Activated CD4-positive, alpha-beta T cell treated with anti-CD3 and anti-CD28 coated beads, Interleukin-2, amount 50 U/mL, for 24 hours (primary cell): ENCODE measurements around the gene ZNF343.
"Not testable (repeated sequence)": the region's sequence is repeated elsewhere in the genome, so short reads cannot be mapped to it uniquely, and the experiment has no call there.

Experiments
- DNase-seq, 2 donors: peaks; one replicate each; pipeline ENCODE4 v3.0.0-alpha.2; 2020; ENCODE audit warnings: low read depth in 1 of 2, low spot score in 1 of 2

Gene ZNF343

GRCh38 chr20:2508631-2509467 lies at the start of gene ZNF343:
TSS of gene ZNF343 (minus strand) at chr20:2508915. CDS start at chr20:2493895, 15,020 bp downstream.
- DNase-seq, result peak; percentile 63 to 75

DNA sequence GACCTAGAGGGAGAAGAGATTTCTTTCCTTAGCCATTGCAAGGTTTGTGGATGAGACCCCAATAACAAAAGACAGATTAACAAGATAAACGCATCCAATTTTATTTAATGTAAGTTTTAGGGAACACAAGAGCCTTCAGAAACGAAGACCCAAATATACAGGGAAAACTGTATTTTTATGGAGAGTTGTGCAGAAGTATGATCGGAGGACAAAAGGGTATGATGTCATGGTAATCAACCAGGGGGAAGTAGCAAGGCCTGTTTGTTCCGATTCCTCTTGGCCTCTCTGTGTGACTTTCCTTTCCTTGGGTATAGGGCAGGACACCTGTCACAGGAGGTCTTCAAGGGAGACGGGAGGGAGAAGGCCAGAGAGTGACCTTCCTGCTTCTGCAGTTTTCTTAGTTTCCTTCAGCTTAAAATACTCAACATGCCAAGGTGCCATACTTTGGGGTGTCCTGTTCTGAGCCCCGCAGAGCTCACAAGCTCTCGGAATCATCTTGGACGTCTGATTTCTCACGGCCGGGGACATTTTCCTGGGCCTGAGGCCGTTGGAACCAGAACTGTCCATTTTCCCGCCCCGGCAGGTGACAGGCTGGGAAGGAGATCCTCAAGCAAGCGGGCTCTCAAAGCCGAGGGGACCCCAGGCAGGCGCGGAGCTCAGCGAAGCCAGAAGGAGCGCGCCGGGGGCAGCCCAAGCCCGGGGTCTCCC lies 49.3 kb upstream of the ZNF343 start:
- DNase-seq, result no peak

DNA sequence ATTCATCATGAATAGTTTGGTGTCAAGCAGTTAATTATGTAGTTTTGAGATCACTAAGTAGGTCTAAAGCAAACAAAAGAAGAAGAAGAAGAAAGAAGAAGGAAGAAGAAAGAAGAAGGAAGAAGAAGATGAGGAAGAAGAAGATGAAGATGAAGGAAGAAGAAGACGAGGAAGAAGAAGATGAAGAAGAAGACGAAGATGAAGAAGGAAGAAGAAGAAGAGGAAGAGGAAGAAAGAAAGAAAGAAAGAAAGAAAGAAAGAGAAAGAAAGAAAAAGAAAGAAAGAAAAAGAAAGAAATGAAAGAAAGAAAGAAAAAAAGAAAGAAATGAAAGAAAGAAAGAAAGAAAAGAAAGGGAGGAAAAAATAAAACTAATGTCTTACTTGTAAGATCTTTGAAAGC lies 36.9 kb upstream of the ZNF343 start:
- no peak for DNase-seq

DNA sequence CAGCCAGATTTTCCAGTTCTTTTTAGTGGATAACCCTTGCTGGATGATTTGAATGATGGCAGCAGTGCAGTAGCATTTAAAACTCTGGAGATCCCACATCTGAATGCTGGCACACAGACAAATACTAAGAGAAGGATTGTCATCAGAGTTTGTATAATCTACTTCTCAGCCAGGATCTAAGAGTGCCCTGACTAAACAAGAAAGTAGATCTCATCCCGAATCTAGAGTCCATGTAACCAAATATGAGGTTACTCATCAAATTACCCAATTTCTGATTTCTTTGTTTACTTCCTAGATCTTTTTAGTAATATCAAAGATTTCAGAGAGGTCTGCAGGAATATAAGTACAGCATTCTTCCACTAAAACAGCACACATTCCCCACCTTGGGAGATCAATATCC lies 35.5 kb upstream of the ZNF343 start:
- DNase-seq, result no peak

GRCh38 chr20:2542361-2542760 lies 33.6 kb upstream of the ZNF343 start:
- no peak for DNase-seq

DNA sequence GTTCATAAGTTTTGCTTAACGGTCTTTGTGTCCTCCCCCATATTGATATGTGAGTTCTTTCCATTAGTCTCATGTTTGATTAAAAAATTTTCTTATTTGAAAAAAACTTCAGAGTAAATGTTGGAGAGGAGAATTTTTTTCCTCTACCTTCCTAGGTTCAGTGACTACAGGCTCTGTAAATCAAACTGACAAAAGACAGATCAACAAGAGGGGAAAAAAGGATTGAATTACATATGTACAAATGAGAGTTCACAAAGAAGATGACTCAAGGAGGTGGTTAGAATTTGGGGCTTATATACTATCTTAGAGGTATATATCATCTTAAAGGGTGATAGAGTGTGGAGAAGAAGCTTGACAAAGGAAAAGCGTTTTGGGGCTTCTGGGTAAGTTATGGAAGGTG lies 33.2 kb upstream of the ZNF343 start:
- DNase-seq, result no peak

- DNase-seq, result no peak
Measured at GRCh38 chr20:2538931-2539720, 30.4 kb upstream of the ZNF343 start.

- DNase-seq, result no peak
Measured at GRCh38 chr20:2538356-2538755, 29.6 kb upstream of the ZNF343 start.

DNA sequence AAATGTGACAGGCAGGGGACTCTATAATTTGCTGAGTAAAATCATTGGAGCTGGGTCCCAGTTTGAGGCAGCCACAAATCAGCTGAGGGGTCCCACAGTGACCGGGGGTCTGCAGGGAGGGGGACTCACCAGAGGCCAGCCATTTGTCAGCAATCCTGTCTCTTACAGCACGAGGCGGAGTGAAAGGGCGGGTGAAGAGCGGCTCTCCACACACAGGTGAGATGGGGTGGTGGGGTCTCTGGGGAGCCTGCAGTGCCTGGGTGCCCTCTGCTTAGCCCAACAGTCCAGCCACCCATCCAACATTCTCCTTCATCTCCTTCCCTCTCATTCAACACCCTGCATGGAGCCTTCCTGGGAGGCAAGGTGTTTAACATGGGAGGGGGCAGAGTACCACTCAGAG lies 28.4 kb upstream of the ZNF343 start:
- DNase-seq, result no peak

DNA sequence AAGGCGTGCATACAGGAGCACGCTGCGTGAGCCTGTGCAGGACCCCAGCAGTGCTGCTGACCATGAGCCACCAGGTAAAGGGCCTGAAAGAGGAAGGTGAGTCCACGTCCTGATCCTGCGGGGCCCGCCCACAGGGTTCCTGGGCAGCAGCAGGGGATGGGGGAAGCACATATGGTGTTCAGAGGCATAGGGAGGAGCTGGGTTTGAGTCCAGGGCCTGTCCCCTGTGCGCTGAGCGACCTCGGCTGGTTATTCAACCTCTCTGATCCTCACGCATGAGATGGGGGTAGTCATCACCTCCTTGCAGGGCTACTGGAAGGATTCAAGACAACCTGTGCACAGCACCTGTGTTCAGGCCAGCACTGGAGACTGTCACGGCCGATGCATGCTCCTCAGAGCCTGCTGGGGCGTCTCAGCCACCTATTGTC lies 27.9 kb upstream of the ZNF343 start, which contains the start of gene TMC2:
Gene TMC2 (plus strand): TSS at position 14 of the 427 bp plus-strand sequence. CDS start 49 bp downstream, at position 63.
- no peak for DNase-seq

DNA sequence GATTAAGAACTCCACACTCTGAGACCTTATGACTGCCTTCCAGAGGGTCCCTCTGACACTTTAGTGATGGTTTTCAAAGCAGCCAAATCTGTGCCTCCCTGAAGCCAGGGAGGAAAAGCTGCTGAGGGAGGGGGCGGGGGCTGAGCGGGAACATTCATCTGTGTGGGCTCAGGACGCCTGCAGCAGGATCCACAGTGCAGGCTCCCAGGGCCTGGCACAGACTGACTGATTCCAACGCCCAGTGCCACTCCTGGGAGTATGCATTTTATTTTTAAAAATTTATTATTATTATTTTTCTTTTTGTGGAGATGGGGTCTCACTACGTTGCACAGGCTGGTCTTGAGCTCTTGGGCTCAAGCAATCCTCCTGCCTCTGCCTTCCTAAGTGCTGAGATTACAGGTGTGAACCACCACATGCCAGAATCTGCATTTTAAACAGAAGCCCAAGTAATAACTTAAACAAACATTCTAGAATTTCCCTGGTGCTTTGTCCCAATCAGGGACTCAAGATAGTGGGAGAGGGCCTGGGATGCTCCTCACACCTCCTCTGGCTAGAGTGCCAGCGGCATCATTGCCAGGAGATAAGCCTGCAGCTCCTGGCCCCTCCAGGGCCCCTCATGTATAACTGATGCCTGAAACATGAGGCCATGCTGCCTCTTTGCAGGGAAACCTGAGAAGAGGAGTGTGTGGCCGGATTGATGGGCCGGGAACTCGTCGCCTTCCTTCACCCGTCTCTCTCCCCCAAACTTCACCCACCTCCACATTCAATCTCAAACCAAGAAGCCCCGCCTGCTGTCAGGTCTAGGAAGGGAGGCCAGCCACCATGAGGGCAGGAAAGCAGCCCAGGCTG lies 27.2 kb upstream of the ZNF343 start:
- DNase-seq, result no peak

DNA sequence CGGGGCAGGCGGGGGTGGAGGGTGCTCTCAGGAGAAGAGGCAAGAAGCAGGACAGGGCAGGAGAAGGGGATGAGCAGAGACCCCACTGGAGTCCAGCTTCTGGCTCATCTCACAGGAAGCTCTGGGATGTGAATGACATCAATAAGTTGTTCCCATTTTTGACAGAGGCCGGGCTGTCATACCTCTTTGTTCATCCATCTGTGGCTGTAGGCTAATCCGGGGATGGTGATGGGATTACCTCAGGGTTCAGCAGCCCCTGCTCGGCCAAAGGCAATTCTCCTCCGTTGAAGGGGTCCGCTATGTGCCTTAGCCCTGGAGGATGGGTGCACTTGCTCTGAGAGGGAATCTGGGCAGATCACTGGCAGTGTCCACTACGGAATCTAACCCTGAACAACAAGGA lies 24.4 kb upstream of the ZNF343 start:
- DNase-seq, result no peak

- DNase-seq, result no peak
Measured at GRCh38 chr20:2528671-2529271, 20.1 kb upstream of the ZNF343 start.

GRCh38 chr20:2527762-2528161 lies 19.0 kb upstream of the ZNF343 start:
- DNase-seq, result no peak

GRCh38 chr20:2526218-2526583 lies 17.5 kb upstream of the ZNF343 start:
- not testable (repeated sequence) for DNase-seq

- peak; percentile 7 to 22 for DNase-seq
Measured at GRCh38 chr20:2524709-2525506, 16.2 kb upstream of the ZNF343 start.

- peak; percentile 87 to 95 for DNase-seq
Measured at GRCh38 chr20:2523919-2524708, 15.4 kb upstream of the ZNF343 start.

DNA sequence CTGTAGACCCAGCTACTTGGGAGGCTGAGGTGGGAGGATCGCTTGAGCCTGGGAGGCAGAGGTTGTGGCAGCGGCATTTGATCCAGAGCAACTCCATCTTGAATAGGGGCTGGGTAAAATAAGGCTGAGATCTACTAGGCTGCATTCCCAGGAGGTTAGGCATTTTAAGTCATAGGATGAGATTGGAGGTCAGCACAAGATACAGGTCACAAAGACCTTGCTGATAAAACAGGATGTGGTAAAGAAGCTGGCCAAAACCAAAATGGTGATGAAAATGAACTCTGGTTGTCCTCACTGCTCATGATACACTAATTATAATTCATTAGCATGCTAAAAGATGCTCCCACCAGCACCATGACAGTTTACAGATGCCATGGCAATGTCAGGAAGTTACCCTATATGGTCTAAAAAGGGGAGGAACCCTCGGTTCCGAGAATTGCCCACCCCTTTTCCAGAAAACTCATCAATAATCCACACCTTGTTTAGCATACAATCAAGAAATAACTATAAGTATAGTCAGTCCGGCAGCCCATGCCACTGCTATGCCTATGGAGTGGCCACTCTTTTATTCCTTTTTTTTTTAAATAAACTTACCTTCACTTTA lies 14.2 kb upstream of the ZNF343 start:
- DNase-seq, result not testable (repeated sequence)
